ENCODE data around the gene VPS51.

DNA sequence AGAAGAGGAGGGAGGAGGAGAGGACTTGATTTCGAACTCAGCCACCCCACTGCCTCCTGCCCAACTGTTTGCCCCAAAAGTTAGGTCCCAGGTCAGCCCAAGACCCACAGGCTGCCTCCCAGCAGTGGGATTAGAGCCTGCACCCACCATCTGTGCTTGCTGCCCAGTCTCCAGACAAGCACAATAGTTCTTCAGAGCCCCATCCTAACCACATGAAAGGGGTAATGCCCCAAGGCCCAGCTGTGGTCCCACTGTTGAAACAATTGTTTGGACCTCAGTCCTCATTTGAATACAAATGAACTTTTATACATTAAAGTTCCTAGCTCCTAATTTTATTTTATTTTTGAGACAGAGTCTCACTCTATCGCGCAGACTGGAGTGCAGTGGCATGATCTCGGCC lies 5.4 kb upstream of the VPS51 start:
- TF ChIP-seq, protein P1, sequence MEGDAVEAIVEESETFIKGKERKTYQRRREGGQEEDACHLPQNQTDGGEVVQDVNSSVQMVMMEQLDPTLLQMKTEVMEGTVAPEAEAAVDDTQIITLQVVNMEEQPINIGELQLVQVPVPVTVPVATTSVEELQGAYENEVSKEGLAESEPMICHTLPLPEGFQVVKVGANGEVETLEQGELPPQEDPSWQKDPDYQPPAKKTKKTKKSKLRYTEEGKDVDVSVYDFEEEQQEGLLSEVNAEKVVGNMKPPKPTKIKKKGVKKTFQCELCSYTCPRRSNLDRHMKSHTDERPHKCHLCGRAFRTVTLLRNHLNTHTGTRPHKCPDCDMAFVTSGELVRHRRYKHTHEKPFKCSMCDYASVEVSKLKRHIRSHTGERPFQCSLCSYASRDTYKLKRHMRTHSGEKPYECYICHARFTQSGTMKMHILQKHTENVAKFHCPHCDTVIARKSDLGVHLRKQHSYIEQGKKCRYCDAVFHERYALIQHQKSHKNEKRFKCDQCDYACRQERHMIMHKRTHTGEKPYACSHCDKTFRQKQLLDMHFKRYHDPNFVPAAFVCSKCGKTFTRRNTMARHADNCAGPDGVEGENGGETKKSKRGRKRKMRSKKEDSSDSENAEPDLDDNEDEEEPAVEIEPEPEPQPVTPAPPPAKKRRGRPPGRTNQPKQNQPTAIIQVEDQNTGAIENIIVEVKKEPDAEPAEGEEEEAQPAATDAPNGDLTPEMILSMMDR (conservative IDR thresholded peaks at IDR 0.05), result no peak
- TF ChIP-seq EZH2 (IDR thresholded peaks at IDR 0.05; ENCODE audit: low read depth), result no peak
